Measurements from ENCODE around the gene ZMYM4. TPM values are rescaled to one million over a fixed set of nuclear protein-coding genes. Genes with fewer than 3 reads are reported as not detected.

Gene ZMYM4
- polyA plus RNA-seq, 1 of the 3 experiments (the other 2 are of a cell fraction) = 12.2 TPM

DNA sequence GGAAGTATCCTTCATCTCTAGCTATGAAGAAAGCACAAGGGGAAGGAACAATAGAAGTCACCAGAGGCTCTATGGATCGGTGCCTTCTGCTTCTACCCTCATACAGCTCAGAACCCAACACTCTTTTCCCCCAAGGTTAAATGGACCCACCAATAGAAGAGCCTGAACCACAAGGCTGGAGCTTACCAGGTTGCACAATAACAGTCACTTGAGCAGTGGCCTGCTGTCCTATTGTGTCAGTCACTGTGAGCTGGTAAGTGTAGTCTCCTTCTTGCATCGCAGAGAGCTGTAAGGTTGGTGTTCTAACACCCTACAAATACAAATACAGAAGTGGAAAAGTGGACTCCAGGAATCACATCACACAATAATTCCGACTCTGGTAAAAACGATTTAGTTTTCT lies 185.7 kb downstream of the ZMYM4 start (continued):
- TF ChIP-seq, protein P1, sequence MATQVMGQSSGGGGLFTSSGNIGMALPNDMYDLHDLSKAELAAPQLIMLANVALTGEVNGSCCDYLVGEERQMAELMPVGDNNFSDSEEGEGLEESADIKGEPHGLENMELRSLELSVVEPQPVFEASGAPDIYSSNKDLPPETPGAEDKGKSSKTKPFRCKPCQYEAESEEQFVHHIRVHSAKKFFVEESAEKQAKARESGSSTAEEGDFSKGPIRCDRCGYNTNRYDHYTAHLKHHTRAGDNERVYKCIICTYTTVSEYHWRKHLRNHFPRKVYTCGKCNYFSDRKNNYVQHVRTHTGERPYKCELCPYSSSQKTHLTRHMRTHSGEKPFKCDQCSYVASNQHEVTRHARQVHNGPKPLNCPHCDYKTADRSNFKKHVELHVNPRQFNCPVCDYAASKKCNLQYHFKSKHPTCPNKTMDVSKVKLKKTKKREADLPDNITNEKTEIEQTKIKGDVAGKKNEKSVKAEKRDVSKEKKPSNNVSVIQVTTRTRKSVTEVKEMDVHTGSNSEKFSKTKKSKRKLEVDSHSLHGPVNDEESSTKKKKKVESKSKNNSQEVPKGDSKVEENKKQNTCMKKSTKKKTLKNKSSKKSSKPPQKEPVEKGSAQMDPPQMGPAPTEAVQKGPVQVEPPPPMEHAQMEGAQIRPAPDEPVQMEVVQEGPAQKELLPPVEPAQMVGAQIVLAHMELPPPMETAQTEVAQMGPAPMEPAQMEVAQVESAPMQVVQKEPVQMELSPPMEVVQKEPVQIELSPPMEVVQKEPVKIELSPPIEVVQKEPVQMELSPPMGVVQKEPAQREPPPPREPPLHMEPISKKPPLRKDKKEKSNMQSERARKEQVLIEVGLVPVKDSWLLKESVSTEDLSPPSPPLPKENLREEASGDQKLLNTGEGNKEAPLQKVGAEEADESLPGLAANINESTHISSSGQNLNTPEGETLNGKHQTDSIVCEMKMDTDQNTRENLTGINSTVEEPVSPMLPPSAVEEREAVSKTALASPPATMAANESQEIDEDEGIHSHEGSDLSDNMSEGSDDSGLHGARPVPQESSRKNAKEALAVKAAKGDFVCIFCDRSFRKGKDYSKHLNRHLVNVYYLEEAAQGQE (IDR thresholded peaks at IDR 0.05; ENCODE audit: low read depth, low read length) = no peak
- TF ChIP-seq PBX3 (IDR thresholded peaks at IDR 0.05) (no peak), MEF2A (IDR thresholded peaks at IDR 0.05; ENCODE audit: borderline replicate concordance, low read depth) (no peak), SMC3 (IDR thresholded peaks at IDR 0.05; ENCODE audit: low read depth, low read length) (no peak), NFIC (IDR thresholded peaks at IDR 0.05; ENCODE audit: borderline replicate concordance) (no peak)

DNA sequence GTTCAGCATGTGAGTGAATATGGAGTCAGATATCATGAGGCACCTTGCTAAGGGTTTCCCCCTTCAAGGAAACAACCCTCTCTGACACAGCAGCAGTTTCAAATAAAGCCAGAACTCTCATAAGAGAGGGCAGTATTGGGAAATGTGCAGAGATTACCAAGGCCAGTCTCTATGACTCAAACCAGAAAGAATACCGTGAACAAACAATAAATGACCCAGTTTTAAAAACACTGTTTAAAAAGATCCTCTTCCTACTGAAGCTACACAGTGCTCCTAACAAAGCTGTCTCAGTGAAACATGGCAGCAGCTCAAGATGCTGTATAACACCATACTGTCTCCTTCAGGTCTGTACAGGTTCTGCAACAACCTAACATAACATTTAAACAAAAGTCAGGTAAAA lies 186.1 kb downstream of the ZMYM4 start:
- Histone ChIP-seq H3K4me1 (ENCODE audit: control insufficient read depth in 1 of 2, insufficient read depth in 2 of 2, low read depth in 1 of 2, low read length in 1 of 2) (peaks cover 15 to 23% of the 10 kb centered on the region in 2 experiments), H3K27ac (ENCODE audit: low read depth in 2 of 2, low read length in 1 of 2) (no peak overlapping the region), H3K9ac (no peak overlapping the region), H3K4me2 (no peak overlapping the region), H3F3A (replicated peaks; ENCODE audit: insufficient read depth) (peaks cover 9% of the 10 kb centered on the region), H3K36me3 (replicated peaks in 1 of 2; ENCODE audit: control insufficient read depth in 1 of 2, insufficient read depth in 2 of 2, low read length in 1 of 2) (peaks cover 25 to 65% of the 10 kb centered on the region in 2 experiments), H4K20me1 (ENCODE audit: insufficient read depth) (no peaks in the 10 kb centered on the region), H3K9me3 (no peaks in the 10 kb centered on the region), H3K9me2 (no peaks in the 10 kb centered on the region), H3K4me3 (ENCODE audit: low read depth in 2 of 2, low read length in 1 of 2) (no peak overlapping the region), H3K79me2 (ENCODE audit: insufficient read depth) (no peaks in the 10 kb centered on the region), H2AFZ (ENCODE audit: low read depth) (no peak overlapping the region), H3K27me3 (ENCODE audit: insufficient read depth) (no peaks in the 10 kb centered on the region)
- ChIA-PET POLR2A (no interaction called here), CTCF (interaction anchor here (1.0 to 12.5 kb wide), 7 partner anchors 11 to 272 kb away, joined by 3 to 157 read pairs (median 4); partner anchors contain the start of genes KIAA0319L and NCDN)
- no peak for DNase-seq
- TF ChIP-seq MXI1 (IDR thresholded peaks at IDR 0.05; ENCODE audit: low read depth, low read length) (no peak), RAD21 (IDR thresholded peaks at IDR 0.05; ENCODE audit: low read length) (no peak), FOSL2 (IDR thresholded peaks at IDR 0.05; ENCODE audit: borderline replicate concordance, low read depth) (no peak), PBX3 (IDR thresholded peaks at IDR 0.05) (no peak), USF1 (IDR thresholded peaks at IDR 0.05; ENCODE audit: borderline replicate concordance, low read depth) (no peak), EP300 (IDR thresholded peaks at IDR 0.05; ENCODE audit: borderline replicate concordance in 1 of 2, low read depth in 1 of 2, low read length in 1 of 2) (no peak), EZH2phosphoT487 (IDR thresholded peaks at IDR 0.05; ENCODE audit: borderline replicate concordance, low read depth) (no peak), USF2 (IDR thresholded peaks at IDR 0.05; ENCODE audit: borderline replicate concordance, low read depth, low read length) (no peak), RXRA (IDR thresholded peaks at IDR 0.05; ENCODE audit: borderline replicate concordance, low read depth) (no peak), ELF1 (IDR thresholded peaks at IDR 0.05) (no peak), GABPA (IDR thresholded peaks at IDR 0.05; ENCODE audit: low read depth) (no peak), SMC3 (IDR thresholded peaks at IDR 0.05; ENCODE audit: low read depth, low read length) (no peak), CHD2 (IDR thresholded peaks at IDR 0.05; ENCODE audit: low read length, partially characterized antibody) (no peak), RFX5 (IDR thresholded peaks at IDR 0.05; ENCODE audit: low read length) (no peak), JUND (IDR thresholded peaks at IDR 0.05) (no peak), NFIC (IDR thresholded peaks at IDR 0.05; ENCODE audit: borderline replicate concordance) (no peak), MAX (IDR thresholded peaks at IDR 0.05; ENCODE audit: low read depth) (no peak), FOXM1 (IDR thresholded peaks at IDR 0.05; ENCODE audit: low read depth) (no peak), POLR2AphosphoS5 (IDR thresholded peaks at IDR 0.05; ENCODE audit: low read depth, low read length) (no peak)
- WGBS (ENCODE audit: low lambda C conversion rate) = 100% methylated on average over 1 of the region's 1 CpG
